Measurements from ENCODE around the gene ZFPM1.

- TF ChIP-seq CTCF (IDR thresholded peaks at IDR 0.05 in 2 of 3, conservative IDR thresholded peaks at IDR 0.05 in 1 of 3; ENCODE audit: borderline replicate concordance in 1 of 3, insufficient read depth in 1 of 3, low read depth in 2 of 3, low read length in 2 of 3) (no peak), SP1 (IDR thresholded peaks at IDR 0.05; ENCODE audit: low read depth) (no peak), ZNF274 (IDR thresholded peaks at IDR 0.05; ENCODE audit: low read depth, low read length) (no peak), POLR2A (IDR thresholded peaks at IDR 0.05; ENCODE audit: borderline replicate concordance, extremely low read depth, insufficient read depth, insufficient read length) (no peak), SIN3A (IDR thresholded peaks at IDR 0.05; ENCODE audit: low read depth) (no peak), EZH2 (IDR thresholded peaks at IDR 0.05) (no peak), MAX (IDR thresholded peaks at IDR 0.05) (no peak)
- TF ChIP-seq, protein P1, sequence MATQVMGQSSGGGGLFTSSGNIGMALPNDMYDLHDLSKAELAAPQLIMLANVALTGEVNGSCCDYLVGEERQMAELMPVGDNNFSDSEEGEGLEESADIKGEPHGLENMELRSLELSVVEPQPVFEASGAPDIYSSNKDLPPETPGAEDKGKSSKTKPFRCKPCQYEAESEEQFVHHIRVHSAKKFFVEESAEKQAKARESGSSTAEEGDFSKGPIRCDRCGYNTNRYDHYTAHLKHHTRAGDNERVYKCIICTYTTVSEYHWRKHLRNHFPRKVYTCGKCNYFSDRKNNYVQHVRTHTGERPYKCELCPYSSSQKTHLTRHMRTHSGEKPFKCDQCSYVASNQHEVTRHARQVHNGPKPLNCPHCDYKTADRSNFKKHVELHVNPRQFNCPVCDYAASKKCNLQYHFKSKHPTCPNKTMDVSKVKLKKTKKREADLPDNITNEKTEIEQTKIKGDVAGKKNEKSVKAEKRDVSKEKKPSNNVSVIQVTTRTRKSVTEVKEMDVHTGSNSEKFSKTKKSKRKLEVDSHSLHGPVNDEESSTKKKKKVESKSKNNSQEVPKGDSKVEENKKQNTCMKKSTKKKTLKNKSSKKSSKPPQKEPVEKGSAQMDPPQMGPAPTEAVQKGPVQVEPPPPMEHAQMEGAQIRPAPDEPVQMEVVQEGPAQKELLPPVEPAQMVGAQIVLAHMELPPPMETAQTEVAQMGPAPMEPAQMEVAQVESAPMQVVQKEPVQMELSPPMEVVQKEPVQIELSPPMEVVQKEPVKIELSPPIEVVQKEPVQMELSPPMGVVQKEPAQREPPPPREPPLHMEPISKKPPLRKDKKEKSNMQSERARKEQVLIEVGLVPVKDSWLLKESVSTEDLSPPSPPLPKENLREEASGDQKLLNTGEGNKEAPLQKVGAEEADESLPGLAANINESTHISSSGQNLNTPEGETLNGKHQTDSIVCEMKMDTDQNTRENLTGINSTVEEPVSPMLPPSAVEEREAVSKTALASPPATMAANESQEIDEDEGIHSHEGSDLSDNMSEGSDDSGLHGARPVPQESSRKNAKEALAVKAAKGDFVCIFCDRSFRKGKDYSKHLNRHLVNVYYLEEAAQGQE (IDR thresholded peaks at IDR 0.05; ENCODE audit: low read depth): no peak
Observed at GRCh38 chr16:88502371-88502770, 49.3 kb downstream of the ZFPM1 start.

Data from HCT116 (cell line).